Thoracic aorta endothelial cell (primary cell): ENCODE measurements around the gene PLEKHA6. TPM values are rescaled to one million over a fixed set of nuclear protein-coding genes. Genes with fewer than 3 reads are reported as not detected.

Experiments
- small RNA-seq: library from RNA; depleted of rRNA; stranded (forward); fragments of <200 nt; gene quantifications from one replicate; pipeline ENCODE3, GENCODE V24; 2012
- total RNA-seq: library from RNA; depleted of rRNA; stranded (reverse); fragments of >200 nt; gene quantifications from 2 replicates; pipeline ENCODE4 v1.2.3, GENCODE V29; 2012

The PLEKHA6 gene, protein sequence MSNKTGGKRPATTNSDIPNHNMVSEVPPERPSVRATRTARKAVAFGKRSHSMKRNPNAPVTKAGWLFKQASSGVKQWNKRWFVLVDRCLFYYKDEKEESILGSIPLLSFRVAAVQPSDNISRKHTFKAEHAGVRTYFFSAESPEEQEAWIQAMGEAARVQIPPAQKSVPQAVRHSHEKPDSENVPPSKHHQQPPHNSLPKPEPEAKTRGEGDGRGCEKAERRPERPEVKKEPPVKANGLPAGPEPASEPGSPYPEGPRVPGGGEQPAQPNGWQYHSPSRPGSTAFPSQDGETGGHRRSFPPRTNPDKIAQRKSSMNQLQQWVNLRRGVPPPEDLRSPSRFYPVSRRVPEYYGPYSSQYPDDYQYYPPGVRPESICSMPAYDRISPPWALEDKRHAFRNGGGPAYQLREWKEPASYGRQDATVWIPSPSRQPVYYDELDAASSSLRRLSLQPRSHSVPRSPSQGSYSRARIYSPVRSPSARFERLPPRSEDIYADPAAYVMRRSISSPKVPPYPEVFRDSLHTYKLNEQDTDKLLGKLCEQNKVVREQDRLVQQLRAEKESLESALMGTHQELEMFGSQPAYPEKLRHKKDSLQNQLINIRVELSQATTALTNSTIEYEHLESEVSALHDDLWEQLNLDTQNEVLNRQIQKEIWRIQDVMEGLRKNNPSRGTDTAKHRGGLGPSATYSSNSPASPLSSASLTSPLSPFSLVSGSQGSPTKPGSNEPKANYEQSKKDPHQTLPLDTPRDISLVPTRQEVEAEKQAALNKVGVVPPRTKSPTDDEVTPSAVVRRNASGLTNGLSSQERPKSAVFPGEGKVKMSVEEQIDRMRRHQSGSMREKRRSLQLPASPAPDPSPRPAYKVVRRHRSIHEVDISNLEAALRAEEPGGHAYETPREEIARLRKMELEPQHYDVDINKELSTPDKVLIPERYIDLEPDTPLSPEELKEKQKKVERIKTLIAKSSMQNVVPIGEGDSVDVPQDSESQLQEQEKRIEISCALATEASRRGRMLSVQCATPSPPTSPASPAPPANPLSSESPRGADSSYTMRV
- 9.3 and 21.9 TPM in 2 replicates for total RNA-seq

DNA sequence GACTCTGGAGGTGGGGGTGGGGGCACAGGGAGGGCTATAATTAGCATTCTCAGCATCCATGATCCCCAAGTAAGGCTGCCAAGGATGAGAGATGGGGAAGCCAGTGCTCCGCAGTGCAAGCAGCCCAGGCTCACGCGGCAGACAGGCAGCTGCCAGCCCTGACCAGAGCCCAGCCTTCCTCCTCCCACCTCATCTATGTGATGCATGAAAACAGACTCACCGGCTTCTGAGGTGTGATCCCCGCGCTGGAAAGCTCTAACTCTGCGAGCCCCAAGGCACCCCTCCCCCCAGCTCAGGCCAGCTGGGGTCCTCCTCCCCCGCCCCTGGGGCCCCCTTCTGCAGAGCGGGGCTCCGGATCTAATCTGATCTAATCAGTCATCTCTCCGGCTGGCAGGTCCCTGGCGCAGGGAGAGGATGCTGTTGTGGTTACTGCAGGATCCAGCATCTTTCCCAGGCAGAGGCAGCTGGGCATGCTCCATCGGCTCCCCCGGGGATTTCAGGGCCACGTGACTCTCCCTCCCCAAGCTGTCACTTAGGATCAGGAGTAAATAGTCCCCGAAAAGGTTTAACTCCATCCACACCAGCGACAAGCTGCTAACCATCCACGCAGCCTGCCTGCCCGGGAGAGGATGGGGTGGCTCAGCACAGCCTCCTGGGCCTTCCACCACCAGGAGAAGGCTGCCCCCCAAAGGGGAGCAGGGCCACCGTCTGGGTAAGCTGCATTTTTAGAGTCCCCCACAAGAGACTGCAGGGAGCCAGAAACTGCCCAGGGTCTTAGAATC lies at the start of gene PLEKHA6:
TSS of gene PLEKHA6 (minus strand) at position 456 of the 782 bp plus-strand sequence. CDS start 86,202 bp downstream, outside the sequence.

DNA sequence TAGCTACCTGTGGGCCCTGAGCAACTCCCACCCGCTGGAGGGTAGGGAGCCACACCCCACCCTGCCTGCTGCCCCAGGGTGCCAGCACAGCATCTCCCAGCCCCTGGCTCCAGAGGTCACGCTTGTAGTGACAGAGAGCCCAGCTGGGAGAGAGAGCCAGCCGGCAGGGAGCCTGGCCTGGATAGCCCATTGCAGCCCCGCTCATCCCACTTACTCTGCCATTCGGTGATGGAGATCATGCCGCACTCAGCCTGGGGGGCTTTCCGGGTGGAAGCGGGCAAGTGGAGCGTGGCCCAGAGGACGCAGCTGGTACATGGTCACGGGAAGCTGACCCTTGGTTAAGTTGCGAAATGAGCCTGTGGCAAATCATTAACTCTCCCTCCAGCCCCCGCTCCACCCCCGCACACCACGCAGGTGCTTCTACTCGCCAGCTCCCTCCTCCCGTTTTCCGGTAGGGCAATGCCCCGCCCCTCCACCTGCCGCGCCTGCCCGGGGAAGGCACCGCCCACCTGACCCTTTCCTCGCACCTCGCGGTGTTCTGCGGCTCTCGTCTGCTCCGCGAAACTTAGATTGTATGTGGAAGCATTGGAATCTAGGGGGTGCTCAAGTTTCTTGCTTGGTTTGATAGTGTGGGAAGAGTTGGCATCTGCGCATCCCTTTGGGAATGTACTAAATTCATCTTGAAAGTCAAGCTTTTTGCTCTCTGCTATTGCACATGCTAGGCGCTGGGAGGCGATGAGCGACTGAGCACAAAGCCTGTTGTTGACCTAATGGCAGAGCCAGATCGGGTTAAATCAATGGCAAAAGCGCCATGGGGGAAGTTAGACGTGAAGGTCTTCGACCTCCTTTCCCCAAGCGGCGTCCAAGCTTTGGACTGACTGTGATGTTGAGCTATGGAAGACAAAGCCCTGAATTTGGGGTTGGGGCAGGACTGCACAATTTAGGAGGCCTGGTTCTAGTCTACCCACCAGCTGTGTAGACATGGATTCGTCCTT lies 145.8 kb downstream of the PLEKHA6 start, which contains the start of gene GOLT1A:
TSS of gene GOLT1A (minus strand) at position 321 of the 995 bp plus-strand sequence. CDS start at position 239, 82 bp downstream.

DNA sequence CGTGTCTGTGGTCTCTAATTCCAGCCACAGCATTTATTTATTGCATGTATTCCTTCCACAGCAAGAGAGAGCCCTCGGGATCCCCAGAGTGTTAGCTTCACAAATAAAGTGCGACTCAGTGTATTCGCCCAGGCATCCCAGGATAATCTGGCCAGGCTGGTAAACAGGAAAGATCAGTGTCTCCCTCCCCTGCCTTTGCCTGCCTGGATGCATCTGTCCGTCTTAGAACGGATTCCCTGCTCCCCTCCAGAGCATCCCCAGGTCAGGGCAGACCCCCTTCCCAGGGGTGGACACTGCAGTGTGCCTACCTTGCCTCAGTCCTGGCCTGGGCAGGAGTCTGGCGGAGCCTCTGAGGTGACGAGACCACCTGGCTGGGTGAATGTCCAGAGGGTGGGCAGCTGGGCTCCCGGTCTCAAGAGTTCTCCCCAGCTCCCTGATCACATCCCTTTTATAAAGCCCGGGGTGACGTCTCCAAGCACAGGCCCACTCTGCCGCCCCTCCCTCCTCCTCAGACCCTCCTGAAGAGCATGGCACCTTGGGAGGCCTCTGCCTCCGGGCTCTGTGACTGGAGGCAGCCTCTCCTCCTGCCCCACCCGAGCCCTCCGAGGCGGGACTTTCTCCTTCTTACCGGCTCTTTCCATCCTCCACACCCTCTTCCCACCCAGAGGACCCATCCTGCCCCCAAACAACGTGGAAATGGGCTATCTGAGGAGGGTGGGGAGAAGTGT lies 163.5 kb downstream of the PLEKHA6 start, which contains the start of gene KISS1:
TSS of gene KISS1 (minus strand) at position 424 of the 728 bp plus-strand sequence. CDS start 3,615 bp downstream, outside the sequence.

Small RNA genes within 50 kb of the gene (small RNA-seq; reads per million reads assigned to genes)
- gene AL606489.2, result not detected

Other genes with a start within 250 kb of the PLEKHA6 start
- 8.0 and 11.2 TPM in 2 replicates for gene ETNK2, start 207.9 kb downstream of the PLEKHA6 start, total RNA-seq
- gene REN, start 193.6 kb downstream of the PLEKHA6 start, total RNA-seq, result 0.07 TPM in 1 of 2 replicates, not detected in the other
- gene KISS1, start 163.4 kb downstream of the PLEKHA6 start, total RNA-seq, result not detected in 2 replicates
- gene GOLT1A, start 145.9 kb downstream of the PLEKHA6 start, total RNA-seq, result not detected in 2 replicates
- gene PPP1R15B, start 51.9 kb upstream of the PLEKHA6 start, total RNA-seq, result 58.5 and 60.5 TPM in 2 replicates
- gene PIK3C2B, start 134.9 kb upstream of the PLEKHA6 start, total RNA-seq, result 40.7 and 69.4 TPM in 2 replicates
- 53.3 and 58.4 TPM in 2 replicates for gene MDM4, start 156.5 kb upstream of the PLEKHA6 start, total RNA-seq